ENCODE results near the gene SHROOM3. TPM values are rescaled to one million over a fixed set of nuclear protein-coding genes. Genes with fewer than 3 reads are reported as not detected.

SHROOM3 gene
- total RNA-seq, 1 donor from 2014 or later = 320 TPM

GRCh38 chr4:76569225-76569624, 134.2 kb downstream of the SHROOM3 start:
- DNase-seq (ENCODE audit: low spot score) = no peak

- DNase-seq (ENCODE audit: low spot score) = no peak
These were observed 134.7 kb downstream of the SHROOM3 start for GRCh38 chr4:76569706-76570105.

- DNase-seq (ENCODE audit: low spot score) = no peak
These were observed 135.3 kb downstream of the SHROOM3 start for GRCh38 chr4:76570141-76570973.

- no peak for DNase-seq (ENCODE audit: low spot score)
These were observed 136.2 kb downstream of the SHROOM3 start for GRCh38 chr4:76571274-76571673.

- no peak for DNase-seq (ENCODE audit: low spot score)
These were observed 137.2 kb downstream of the SHROOM3 start for GRCh38 chr4:76572224-76572623.

GRCh38 chr4:76576824-76577223, 141.8 kb downstream of the SHROOM3 start:
- no peak for DNase-seq (ENCODE audit: low spot score)

GRCh38 chr4:76578002-76578560, 143.1 kb downstream of the SHROOM3 start:
- DNase-seq (ENCODE audit: low spot score) = no peak

GRCh38 chr4:76579596-76580375, 144.8 kb downstream of the SHROOM3 start:
- DNase-seq (ENCODE audit: low spot score) = no peak

- no peak for DNase-seq (ENCODE audit: low spot score)
These were observed 146.3 kb downstream of the SHROOM3 start for GRCh38 chr4:76581077-76581962.

GRCh38 chr4:76582074-76582816, 147.2 kb downstream of the SHROOM3 start:
- DNase-seq (ENCODE audit: low spot score) = no peak

GRCh38 chr4:76582817-76583087, 147.7 kb downstream of the SHROOM3 start:
- no peak for DNase-seq (ENCODE audit: low spot score)

- no peak for DNase-seq (ENCODE audit: low spot score)
These were observed 149.5 kb downstream of the SHROOM3 start for GRCh38 chr4:76584241-76585152.

- no peak for DNase-seq (ENCODE audit: low spot score)
These were observed 150.2 kb downstream of the SHROOM3 start for GRCh38 chr4:76585272-76585671.

- DNase-seq (ENCODE audit: low spot score) = peak; percentile 91
These were observed 150.9 kb downstream of the SHROOM3 start for GRCh38 chr4:76585897-76586360.

- DNase-seq (ENCODE audit: low spot score) = no peak
These were observed 153.2 kb downstream of the SHROOM3 start for GRCh38 chr4:76588274-76588673.

GRCh38 chr4:76589402-76589801, 154.4 kb downstream of the SHROOM3 start:
- DNase-seq (ENCODE audit: low spot score) = peak; percentile 64

GRCh38 chr4:76589872-76590797, 155.1 kb downstream of the SHROOM3 start:
- peak; percentile 69 for DNase-seq (ENCODE audit: low spot score)

GRCh38 chr4:76590798-76591281, 155.8 kb downstream of the SHROOM3 start:
- no peak for DNase-seq (ENCODE audit: low spot score)

GRCh38 chr4:76591992-76592391, 157.0 kb downstream of the SHROOM3 start:
- no peak for DNase-seq (ENCODE audit: low spot score)
